NCI-H345 treated with DMSO at 0.1 percent for 48 hours (cell line): ENCODE results near the gene KCTD5.

ENCODE experiments used
- DNase-seq: peaks from one replicate; lab custom pipeline; 2025; ENCODE audit not compliant: unreplicated experiment; lab: John Stamatoyannopoulos, UW

Gene KCTD5

DNA sequence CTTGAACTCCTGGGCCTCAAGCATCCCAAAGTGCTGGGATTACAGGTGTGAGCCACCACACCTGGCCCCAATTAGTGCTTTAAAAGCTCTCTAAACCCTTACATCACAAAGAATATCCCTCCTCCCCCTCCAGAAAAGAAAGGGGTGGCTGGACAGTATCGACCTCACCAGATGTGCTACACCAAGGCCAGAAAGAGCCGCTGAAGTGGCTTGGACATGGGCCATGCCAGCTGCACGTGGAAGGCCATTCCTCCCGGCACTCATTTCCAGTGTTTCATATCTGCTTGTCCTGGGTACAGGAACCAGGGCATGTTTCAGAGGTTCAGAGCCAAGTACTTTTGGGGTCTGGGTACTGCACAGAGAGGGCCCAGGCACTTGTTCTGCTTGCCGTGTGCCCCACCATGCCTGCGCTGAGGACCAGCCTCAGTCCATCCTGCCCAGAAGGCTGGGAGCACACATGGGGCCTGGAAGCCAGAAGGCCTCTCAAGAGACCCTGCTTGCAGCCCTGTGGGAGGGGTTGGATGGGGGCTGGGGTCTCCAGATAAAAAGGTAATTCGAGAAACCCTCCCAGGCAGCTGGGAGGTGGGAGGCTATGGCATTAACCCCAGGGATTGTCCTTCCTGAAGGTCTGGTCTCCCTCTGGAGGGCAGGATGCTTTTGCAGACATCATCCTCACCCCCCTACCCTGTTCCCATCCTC lies 66.6 kb downstream of the KCTD5 start:
- no peak for DNase-seq

DNA sequence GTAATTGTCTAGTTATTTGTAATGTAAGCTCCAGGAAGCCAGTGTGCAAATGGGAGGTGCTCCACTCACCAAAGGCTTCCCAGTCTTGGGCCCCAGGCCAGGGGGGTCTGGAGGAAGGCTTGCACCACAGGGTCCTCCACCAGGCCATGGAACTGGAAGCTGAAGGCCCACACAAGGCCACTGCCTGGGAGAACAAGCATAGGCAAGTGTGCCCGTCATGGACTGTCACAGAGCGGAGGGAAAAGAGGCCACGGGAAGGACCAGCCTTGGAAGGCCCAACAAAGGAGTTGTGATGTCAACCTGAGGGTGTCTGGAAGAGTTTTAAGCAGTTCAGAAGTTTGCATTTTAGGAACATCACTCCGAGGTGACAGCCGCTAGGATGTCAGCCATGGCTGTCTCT lies 67.2 kb downstream of the KCTD5 start:
- no peak for DNase-seq

DNA sequence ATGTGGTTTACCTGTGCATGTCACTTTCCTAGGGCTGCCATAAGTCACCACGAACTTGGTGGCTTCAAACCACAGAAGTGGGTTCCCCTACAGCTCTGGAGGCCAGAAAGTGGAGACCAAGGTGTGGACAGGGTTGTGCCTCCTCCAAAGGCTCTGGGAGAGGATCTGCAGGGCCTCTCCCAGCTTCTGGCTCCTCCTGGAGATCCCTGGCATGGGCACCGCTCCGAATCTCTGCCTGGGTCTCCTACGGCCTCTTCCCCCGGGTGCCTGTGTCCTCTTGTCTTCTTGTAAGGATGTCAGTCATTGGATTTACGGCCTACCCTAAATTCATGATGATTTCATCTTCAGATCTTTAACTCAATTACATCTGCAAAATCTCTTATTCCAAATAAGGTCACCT lies 67.6 kb downstream of the KCTD5 start:
- DNase-seq = no peak

- peak; percentile 76 for DNase-seq
Observed at GRCh38 chr16:2751577-2752034, 69.3 kb downstream of the KCTD5 start.

GRCh38 chr16:2752035-2752849 lies 69.9 kb downstream of the KCTD5 start, which contains the start of gene SRRM2:
TSS of gene SRRM2 (plus strand) at chr16:2752638. CDS start at chr16:2756365, 3,727 bp downstream.
- peak; percentile 94 for DNase-seq

GRCh38 chr16:2752850-2753732 lies 70.8 kb downstream of the KCTD5 start:
- DNase-seq = peak; percentile 66

- no peak for DNase-seq
Observed at GRCh38 chr16:2753733-2754020, 71.4 kb downstream of the KCTD5 start.

- no peak for DNase-seq
Observed at GRCh38 chr16:2755158-2755557, 72.8 kb downstream of the KCTD5 start.

DNA sequence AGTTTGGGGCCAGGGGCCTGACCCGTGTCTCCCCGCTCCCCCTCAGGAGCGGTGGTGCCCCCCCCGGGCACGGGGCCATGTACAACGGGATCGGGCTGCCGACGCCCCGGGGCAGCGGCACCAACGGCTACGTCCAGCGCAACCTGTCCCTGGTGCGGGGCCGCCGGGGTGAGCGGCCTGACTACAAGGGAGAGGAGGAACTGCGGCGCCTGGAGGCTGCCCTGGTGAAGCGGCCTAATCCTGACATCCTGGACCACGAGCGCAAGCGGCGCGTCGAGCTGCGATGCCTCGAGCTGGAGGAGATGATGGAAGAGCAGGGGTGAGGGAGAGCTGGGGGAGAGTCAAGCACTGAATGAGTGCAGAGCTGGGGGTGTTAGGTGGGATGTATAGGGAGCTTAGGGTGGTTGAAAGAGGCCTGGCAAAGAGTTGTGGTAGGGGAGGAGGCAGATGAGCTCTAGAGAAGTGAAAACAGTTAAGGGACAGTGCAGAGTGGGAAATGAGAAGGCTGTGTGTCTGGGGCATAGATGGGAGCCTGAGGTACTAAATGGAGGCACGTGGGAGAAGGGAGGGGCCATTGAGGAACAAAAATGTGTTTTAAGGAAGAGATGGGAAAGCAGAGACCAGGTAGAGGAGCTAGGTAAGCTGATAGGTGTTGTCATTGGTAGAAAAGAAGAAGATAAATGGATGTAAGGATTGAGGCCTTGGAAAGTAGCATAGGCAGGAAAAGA lies 74.1 kb downstream of the KCTD5 start:
- DNase-seq = no peak

DNA sequence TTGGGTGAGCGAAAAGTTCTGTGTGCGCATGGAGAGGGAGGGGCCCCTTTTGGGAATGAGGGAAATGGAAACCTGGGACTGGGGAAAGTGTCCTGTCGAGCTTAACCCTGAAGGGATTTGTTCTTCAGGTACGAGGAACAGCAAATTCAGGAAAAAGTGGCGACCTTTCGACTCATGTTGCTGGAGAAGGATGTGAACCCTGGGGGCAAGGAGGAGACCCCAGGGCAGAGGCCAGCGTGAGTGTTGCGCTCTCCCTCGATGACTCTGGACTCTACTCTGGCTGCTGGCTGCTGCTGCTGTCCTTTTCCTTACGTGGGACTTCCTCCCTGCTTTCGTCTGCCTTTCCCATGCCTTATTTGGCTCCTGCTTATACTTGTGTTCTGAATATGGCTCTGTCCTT lies 75.0 kb downstream of the KCTD5 start:
- DNase-seq = no peak
